NCI-H460 (cell line): ENCODE data around the gene SPANXA1. TPM values are rescaled to one million over a fixed set of nuclear protein-coding genes. Genes with fewer than 3 reads are reported as not detected.
"Not testable (repeated sequence)": the region's sequence is repeated elsewhere in the genome, so short reads cannot be mapped to it uniquely, and the experiment has no call there.

Source experiments
- DNase-seq: peaks from one replicate; pipeline ENCODE4 v3.0.0-alpha.2; 2016; ENCODE audit warnings: low read depth; ENCODE audit errors: extremely low read depth
- polyA plus RNA-seq: library from polyadenylated mRNA; depleted of rRNA; stranded (reverse); fragments of >200 nt; gene quantifications from 2 replicates; pipeline ENCODE4 v1.2.3, GENCODE V29; 2014; cell fraction: nucleus; rRNA removed
- total RNA-seq: library from RNA; depleted of rRNA; stranded (reverse); fragments of >200 nt; shearing (Covaris generic); gene quantifications from 2 replicates; pipeline ENCODE4 v1.2.3, GENCODE V29; 2014; rRNA removed

SPANXA1 gene, protein sequence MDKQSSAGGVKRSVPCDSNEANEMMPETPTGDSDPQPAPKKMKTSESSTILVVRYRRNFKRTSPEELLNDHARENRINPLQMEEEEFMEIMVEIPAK
- total RNA-seq, result not detected in 2 replicates
- polyA plus RNA-seq, result not detected in 2 replicates

DNA sequence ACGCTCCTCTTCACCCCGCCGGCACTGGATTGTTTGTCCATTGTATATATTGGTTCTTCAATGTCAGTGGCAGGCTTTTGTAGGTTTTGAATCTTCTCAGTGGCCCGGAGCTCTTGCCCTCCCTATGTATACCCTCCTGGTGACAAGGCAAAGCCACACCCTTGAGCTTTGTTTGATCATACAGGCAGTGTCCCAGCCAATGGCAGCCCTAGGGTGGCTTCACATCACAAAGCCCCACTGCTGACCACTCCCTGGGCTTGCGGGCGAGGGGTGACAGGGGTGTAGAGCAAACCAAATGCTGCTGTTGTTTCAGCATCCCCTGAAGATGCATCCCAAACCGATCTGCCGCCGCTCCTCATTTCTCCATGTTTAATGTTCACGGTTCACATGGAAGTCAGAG, at the start of gene SPANXA1:
SPANXA1 (minus strand) TSS at position 101 of the 400 bp plus-strand sequence; CDS start at position 41, 60 bp downstream.
- DNase-seq, result not testable (repeated sequence)

DNA sequence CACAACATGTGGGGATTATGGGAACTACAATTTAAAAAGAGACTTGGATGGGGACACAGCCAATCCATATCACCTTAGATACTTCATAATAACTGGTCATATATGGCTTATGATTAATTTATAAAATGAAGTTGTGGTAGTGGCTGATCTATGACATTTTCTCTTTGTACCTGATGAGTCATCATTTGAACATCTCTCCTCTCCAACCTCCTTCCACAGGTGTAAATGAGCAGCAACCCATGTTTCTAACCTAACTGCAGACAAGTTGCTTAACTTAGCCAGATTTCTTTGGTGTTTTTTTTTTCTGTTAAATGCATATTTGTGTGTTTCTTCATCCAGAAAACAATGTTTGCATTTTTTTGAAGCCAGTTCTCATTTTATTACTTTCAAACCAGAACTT, 47.6 kb upstream of the SPANXA1 start:
- no peak for DNase-seq

DNA sequence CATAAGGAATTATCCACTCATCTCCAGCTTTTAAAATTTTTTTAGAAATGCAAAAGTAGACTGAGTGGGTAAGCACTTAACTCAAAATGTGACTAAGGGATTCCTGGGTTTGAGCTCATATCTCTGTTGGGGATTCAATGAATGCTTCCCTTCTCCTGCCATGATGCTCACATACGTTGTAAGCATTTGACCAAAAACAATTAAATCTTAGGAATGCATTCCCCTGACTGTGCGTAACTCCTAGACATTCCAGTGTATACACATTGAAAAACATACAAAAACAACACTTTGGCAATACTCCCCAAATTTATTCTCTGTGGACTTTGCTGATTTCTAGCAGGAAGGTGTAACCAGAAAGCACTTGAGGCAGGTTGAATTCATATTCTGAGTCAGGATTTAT, 34.8 kb upstream of the SPANXA1 start:
- DNase-seq, result no peak

DNA sequence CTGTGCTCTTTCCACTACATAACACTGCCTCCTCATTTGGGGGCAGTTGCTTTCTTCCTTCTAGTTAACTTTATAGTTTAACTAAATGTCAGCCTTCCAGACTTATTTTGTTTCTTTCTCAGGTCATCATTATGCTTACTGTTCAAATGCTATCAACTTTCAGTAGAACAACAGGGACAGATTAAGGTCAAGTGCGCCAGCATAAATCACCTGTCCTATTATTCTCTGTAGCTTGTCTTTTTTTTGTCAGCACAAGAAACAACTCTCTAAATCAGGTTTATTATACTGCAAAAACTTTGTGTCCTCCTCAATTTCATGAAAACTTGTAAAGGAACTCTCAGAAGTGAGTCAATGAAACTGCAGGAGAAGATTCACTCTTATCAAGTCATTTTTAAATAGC, 24.6 kb upstream of the SPANXA1 start:
- DNase-seq, result no peak

DNA sequence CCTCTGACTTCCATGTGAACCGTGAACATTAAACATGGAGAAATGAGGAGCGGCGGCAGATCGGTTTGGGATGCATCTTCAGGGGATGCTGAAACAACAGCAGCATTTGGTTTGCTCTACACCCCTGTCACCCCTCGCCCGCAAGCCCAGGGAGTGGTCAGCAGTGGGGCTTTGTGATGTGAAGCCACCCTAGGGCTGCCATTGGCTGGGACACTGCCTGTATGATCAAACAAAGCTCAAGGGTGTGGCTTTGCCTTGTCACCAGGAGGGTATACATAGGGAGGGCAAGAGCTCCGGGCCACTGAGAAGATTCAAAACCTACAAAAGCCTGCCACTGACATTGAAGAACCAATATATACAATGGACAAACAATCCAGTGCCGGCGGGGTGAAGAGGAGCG, 4.9 kb upstream of the SPANXA1 start, which contains the start of gene SPANXA2:
SPANXA2 (plus strand) TSS at position 301 of the 400 bp plus-strand sequence; CDS start at position 361, 60 bp downstream.
- DNase-seq, result not testable (repeated sequence)

DNA sequence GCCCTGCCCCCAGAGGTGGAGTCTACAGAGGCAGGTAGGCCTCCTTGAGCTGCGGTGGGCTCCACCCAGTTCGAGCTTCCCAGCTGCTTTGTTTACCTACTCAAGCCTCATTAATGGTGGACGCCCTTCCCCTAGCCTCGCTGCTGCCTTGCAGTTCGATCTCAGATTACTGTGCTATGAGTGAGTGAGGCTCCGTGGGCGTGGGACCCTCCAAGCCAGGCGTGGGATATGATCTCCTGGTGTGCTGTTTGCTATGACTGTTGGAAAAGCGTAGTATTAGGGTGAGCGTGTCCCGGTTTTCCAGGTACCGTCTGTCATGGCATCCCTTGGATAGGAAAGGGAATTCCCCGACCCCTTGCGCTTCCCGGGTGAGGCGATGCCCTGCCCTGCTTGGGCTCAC, 42.0 kb downstream of the SPANXA1 start:
- not testable (repeated sequence) for DNase-seq

Other genes starting within 250 kb of the SPANXA1 start
- gene SPANXA2, start 5.0 kb upstream of the SPANXA1 start, total RNA-seq, result not detected in 2 replicates
- gene SPANXD, start 114.0 kb upstream of the SPANXA1 start, total RNA-seq, result not detected in 2 replicates